Stimulated activated CD4-positive, alpha-beta T cell treated with anti-CD3 and anti-CD28 coated beads, Interleukin-2, amount 100 ng/mL, for 4 hours (primary cell): ENCODE measurements around the gene GPHA2.
A peak's percentile ranks its signal among the peaks of the same experiment; 100 is the strongest.
"Not testable (repeated sequence)": the region's sequence is repeated elsewhere in the genome, so short reads cannot be mapped to it uniquely, and the experiment has no call there.

Experiments
- DNase-seq: peaks from one replicate; pipeline ENCODE4 v3.0.0-alpha.2; 2020; ENCODE audit warnings: low read depth

Gene GPHA2, protein sequence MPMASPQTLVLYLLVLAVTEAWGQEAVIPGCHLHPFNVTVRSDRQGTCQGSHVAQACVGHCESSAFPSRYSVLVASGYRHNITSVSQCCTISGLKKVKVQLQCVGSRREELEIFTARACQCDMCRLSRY

DNA sequence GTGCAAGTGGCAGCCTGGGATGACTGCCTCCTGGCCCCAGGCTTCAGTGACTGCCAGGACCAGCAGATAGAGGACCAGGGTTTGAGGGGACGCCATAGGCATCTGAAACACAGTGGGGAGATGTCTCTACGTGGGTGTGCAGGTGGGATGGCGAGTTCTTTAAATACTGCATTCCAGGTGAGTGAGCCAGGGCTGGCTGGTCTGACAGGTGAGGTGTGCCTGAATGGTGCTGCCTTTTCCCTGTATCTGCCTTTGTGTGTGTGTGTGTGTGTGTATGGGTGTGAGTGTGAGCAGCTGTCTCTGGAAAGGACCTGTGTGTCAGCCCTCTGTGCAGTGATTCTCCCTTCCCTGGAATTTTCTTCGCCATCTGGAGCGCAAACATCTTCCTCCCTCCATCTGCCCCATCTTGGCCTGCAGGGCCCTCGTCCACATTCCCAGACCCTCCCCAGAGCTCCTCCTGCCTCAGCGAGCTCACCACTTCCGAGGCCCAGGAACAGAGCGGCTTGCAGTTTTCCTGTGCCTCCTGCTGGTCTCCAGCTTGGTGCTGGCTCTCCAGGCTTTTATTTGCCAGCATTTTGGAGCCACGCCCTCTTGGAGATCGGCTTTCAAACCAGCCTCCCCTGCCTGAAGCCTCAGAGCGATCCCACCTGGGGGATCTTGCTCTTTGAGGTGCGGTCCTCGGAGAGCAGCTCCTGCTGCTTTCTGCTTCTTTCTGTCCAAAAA lies at the start of gene GPHA2:
TSS of gene GPHA2 (minus strand) at position 535 of the 723 bp plus-strand sequence. CDS start at position 102, 433 bp downstream.
- DNase-seq: no peak

DNA sequence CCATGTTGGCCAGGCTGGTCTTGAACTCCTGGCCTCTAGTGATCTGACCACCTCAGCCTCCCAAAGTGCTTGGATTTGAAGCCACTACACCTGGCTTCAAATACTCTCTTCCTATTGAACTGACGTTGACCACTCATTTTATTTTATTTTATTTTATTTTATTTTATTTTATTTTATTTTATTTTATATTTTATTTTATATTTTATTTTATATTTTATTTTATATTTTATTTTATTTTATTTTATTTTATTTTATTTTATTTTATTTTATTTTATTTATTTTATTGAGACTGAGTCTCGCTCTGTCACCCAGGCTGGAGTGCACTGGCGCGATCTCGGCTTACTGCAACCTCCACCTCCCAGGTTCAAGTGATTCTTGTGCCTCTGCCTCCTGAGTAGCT lies 47.6 kb upstream of the GPHA2 start:
- DNase-seq: not testable (repeated sequence)

DNA sequence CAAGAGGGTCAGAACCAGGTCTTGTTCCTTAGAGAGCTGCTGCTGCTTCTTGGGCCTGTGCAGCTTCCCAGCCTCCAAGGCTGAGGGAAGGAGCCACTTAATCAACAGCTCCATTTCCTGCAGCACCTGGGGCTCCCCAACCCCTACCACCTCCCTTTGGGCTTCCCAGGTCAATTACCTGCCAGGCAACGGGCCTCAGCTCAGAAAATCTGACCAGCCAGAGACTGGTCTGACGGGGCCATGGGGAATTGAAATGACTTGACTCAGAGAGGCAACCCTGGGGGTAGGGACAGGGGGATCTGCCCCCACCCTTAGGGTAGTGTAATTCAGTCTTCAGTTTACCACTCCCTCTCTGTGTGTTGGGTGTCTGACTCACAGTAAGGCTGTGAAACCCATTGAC lies 41.0 kb upstream of the GPHA2 start:
- DNase-seq: no peak

DNA sequence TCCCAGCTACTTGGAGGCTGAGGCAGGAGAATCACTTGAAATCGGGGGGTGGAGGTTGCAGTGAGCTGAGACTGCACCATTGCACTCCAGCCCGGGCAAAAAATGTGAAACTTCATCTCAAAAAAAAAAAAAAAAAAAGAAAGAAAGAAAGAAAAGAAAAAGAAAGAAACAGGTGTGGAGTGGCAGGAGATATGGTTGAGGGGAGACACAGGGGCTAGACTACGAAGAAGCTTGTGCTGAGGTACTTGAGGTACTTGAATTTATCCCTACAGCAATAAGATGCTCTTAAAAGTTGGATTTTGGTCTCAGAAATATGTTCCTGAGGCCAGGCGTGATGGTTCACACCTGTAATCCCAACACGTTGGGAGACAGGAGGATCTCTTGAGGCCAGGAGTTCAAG lies 38.4 kb upstream of the GPHA2 start:
- no peak for DNase-seq

DNA sequence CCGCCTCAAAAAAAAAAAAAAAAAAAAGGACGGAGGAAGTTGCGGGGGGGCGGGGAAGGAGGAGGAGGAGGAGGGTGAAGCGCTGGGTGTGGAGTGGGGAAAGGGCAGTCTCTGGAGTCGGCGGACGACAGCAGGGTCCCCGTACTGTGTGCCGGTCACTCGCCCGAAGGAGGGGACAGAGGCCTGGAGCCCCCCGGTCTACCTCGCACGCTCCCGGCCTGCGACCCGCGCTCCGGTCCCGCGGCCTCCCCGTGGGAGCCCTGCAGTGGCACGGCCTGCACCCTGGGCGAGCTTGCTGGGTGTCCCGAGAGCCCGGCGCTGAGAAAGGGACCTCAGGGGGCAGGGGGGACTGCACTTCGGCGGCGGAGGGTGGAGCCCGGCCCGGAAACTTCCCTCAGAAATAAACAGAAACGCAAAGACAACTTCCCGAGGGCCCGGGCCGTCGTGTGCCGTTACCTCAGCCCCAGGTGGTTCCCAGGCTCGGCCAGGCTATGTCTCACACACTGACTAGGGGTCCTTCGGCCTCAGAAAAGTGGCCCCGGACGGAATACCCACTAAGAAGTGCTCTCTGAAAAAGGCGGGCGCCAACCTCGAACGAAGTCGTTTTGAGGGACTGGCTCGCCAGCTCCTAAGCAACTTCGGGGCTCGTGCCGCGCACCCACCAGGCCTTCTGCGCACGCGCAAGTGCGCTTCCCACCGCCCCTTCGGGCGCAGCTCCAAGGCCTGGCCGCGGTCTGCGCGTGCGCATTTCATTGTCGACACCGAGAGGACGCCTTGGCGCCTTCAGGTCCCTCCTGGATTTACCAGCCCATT lies 35.9 kb upstream of the GPHA2 start, which contains the start of gene MAJIN:
TSS of gene MAJIN (minus strand) at position 688 of the 813 bp plus-strand sequence. CDS start 12,703 bp downstream, outside the sequence.
- DNase-seq: peak; percentile 91

DNA sequence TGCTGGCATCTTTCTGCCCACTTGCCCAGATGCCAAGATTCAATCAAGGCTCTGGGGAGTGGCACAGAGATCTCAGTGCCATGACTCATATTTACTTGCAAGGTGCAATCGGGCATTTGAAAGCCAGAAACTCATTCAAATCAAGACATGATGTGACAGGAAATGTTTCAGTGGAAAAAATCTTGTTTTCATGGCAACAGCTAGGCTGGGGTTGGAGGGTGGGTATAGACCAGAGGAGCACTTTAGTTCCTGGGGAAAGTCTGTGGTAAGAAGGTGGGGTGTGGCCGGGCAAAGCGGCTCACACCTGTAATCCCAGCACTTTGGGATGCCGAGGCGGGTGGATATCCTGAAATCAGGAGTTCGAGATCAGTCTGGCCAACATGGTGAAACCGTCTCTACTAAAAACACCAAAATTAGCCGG lies 35.0 kb upstream of the GPHA2 start:
- peak; percentile 16 for DNase-seq

DNA sequence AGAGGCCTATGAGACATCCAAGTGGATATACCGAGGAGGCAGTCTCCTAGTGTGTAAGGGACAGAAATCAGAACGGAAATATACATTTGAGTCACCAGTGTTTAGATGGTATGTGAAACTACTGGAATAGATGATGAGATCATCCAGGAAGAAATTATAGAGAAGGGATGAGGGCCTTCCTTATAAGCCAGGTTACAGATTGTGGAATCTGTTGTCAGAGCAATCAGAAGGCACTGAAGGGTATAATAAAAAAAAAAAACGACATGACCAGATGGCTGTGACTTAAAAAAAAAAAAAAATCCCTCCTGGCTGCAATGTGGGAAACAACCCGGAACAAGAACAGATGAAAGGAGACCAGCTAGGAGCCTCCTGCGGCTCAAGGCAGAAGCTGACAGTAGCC lies 33.5 kb upstream of the GPHA2 start:
- no peak for DNase-seq

DNA sequence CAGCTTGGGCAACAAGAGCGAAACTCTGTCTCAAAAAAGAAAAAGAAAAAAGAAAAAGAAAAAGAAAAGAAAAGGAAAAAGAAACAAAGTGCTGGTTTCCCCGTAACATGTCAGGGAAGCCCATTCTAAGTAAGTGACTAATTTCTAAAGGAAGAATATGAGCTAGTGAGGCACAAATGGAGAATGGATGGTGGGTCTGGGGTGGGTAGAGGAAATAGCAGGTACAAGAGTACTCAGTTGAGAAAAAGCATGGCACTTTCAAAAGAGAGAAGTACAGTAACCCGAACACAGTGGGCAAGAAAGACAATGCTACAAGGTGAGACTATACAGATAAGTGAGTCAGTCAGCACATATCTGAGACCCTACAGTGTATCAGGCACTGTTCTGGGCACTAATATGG lies 31.7 kb upstream of the GPHA2 start:
- no peak for DNase-seq

DNA sequence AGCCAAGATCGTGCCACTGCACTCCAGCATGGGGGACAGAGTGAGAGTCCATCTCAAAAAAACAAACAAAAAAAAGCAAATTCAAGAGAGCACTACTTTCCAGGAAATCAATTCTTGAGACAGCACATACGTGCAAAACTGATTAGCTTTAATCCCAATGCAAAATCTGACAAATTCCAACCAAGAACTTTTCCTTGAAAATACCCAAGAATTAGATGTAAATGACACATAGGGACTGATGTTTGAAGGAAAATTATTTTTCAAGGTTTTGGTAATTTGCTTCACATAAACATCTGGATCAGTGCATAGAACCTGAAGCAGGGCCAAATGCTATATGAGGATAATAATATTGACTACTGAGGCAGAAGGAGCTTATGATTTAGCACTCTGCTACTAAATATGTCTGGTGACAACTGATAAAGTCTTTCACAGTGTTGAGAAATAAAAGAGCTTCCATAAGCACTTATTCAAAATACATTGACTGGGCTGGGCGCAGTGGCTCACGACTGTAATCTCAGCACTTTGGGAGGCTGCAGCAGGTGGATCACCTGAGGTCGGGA lies 27.5 kb upstream of the GPHA2 start:
- DNase-seq: no peak

DNA sequence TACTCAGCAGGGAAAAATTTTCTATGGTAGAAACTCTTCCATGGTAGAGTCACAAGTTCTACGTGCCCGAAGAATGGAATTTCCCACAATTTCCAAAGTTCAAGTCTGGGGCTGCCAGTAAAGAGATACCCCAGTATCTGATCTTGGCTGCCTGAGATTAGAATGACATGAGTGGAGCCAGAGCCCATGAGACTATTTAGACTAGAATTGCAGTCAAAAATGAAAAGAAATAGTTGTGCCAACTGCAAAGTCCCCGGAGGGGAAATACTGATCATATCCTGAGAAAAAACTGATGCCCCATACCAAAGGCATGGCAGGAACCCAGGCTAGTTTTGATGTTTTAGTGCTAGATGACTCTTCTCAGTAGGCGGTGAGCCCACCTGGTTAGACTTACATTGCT lies 25.0 kb upstream of the GPHA2 start:
- no peak for DNase-seq

DNA sequence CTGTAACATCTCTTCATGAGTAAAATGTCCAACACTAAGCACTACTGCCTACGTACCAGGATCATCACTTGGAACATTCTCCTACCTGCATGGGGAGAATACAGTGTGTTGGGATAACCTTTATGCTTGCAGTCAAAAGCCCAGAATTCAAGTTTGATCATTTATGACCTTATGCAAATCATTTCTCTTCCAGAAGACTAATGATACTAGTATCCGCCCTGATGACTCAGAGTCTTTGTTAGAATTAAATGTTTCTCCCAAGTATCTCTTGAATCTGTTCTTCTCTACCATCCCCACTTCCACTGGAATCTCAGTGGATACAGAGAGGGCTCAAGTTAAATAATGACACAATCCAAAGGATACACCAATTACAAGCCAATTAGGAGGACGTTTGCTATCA lies 23.8 kb upstream of the GPHA2 start:
- no peak for DNase-seq

DNA sequence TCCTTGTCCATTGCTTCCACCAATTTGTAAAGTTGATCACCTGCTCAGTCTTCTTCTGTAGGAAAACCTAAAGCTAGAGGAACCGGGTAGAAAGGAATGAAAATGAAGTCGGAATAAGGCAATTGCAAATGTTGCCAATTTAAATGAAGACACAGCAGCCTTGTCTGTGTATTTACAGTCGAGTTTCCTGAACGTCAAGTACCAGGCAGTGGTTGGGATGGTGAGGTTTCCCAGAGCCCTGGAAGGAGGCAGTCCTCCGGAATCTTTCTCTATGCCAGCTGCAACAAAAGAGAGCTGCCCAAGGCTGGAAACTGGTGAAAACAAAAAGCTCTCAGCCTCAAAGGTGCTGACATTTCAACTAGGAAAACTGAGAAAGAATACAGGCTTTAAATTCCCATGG lies 18.5 kb upstream of the GPHA2 start:
- no peak for DNase-seq

DNA sequence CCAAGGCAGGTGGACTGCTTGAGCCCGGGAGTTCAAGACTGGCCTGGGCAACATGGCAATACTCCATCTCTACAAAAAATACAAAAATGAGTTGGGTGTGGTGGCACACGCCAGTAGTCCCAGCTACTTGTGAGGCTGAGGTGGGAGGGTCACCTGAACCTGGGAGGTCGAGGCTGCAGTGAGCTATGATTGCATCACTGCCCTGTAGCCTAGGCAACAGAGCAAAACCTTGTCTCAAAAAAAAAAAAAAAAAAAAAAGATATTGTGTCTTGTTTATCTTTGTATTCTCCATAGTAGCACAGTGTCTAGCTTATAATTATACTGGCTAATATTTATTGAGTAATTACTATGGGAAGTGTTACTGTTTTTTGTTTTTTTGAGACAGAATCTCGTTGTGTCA lies 15.8 kb upstream of the GPHA2 start:
- DNase-seq: no peak

DNA sequence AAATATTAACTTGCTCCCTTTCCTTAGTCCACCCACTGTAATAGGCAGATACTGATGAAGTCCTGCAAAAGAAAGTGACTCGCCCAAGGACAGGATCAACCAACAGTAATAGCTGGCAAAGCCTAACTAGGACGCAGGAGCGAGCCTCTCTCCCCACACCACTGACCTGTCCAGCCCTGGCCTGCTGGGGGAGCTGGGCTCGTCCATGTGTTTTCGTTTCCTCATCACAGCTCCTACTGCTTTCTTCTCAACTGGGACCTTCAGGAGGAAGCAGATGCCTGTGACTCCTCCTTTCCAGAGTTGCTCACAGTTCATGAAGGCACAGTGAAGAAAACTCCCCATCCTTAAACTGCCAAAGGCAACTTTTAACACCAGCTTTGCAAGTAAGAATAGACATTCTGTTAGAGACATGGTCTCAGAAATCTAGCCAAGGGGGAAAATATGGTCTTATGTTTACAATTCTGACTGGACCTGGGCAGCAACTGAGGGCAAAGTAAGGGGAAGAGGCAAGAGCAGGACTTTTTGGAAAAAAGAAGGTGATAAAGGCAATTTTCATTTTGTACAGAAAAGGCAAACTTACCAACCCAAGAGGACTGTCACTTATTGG lies 11.6 kb upstream of the GPHA2 start:
- DNase-seq: no peak

DNA sequence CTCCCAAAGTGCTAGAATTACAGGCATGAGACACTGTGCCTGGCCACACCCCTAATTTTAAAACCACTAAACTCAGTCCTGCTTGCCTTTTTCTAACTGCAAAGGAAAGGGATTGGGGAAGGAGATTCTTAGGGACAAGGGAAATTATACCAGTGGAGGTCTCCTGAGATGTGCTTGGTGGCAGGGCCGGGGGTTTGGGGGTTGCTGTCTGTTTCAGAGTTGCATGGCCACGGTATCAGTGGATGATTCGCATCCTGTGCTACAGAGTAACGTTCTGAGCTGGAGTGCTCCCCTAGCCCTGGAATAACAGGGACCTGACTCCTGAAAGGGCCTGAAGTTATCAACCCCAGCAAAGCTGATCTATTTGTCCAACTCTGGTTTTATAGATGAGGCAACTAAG lies 846 bp upstream of the GPHA2 start:
- no peak for DNase-seq

DNA sequence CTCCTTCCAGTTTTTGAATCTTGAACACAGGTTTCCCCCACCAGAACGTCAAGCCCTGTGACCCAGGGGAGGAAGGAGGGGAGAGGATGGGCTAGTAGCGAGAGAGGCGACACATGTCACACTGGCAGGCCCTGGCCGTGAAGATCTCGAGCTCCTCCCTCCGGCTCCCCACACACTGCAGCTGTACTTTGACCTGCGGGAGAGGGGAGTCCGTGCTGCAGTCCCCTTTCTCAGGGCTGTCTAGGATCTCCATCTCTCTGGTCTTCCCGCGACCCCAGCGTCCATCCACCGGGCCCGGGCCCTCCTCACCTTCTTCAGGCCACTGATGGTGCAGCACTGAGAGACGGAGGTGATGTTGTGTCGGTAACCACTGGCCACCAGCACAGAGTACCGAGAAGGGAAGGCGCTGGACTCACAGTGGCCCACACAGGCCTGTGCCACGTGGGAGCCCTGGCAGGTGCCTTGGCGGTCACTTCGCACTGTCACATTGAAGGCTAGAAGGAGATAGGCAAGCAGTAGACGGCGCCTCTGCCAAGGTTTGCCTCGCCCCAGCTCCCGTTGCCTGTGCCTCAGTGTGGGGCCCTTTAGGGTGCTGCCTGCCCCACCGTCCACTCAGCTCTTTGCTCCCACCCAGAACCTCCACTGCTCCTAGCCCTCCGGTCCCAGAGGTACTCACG lies 873 bp downstream of the GPHA2 start:
- no peak for DNase-seq

DNA sequence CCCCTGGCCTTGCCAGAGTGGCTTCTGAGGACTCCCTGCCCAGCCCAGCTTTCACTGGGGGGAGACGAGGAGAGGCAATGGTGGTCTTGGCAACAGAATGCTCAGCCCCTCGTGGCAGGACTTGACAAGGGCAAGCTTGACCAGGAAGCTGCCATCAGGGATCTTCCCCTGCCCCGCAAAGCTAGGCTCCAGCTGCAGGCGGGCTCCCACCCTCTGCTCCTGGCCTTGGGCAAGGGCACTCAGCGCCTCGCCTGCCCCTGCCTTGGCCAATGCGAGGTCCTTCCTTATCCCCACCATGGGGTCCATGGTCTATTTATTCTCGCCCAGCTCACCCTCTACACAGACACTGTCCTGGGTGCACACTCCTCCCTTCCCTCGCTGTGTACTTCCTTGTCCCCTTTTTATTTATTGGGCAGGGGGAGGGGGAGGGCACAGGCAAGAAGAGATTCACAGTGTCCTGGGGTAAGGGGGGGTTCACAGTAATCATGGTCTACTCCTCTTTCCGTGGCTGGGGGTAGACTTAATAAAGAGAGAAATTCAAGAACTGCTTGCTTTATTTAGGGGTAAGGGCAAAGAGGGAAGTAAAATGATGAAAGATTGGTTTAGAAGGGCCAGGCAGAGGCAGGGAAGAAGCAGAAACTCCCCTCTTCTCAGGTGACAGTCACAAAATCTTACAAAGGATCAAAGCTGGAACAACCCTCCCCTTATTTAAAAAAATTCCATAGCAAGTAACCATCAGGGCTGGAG lies 1.6 kb downstream of the GPHA2 start:
- no peak for DNase-seq

DNA sequence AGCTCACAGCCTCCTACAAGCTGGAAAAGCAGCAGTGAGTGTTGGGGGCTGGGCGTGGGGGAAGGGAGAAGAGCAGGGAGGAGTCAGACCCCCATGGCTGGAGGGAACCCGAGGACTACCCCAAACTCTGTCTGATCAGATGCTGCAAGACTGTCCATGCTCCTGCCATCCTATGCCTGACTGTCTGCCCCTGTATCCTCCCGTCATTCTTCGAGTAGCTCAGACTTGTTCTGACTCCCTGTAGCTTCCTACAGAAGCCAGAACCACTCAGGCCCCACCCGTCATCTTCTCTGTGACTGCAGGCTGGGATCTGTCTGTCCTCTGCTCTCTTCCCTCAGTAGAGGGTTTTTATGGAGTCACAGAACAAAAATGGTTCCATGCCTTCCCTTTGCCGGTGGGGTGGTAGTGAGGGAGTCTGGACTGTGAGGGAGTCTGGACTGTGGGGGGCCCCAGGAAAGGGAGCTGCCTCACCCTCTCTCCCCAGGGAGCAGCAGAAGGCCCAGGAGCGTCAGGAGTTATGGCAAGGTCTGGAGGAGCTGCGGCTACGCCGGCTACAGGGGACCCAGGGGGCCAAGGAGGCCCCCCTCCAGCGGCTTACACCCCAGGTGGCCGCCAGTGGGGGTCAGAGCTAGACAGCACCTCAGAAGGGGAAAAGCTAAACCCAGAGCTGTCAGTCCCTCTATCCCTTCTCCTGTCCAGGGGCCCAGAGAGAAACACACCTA lies 2.3 kb downstream of the GPHA2 start:
- no peak for DNase-seq

DNA sequence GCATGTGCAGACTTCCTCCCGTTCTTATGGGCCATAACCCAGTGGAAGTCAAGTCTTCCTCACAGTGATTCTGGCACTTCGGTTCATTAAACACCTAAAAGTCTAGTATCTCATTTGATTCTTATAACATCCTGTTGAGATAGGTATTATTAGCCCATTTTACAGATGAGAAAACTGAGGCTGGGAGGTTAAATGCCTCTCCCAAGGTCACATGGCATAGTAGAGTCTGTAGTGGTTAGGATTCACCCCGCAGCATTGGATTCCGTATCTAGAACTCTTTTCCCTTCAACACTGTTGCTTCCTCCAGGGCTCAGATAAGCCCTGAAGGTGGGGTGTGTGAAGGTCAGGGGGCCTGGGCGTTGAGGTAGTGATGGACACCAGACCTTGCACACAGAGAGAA lies 3.4 kb downstream of the GPHA2 start:
- no peak for DNase-seq

DNA sequence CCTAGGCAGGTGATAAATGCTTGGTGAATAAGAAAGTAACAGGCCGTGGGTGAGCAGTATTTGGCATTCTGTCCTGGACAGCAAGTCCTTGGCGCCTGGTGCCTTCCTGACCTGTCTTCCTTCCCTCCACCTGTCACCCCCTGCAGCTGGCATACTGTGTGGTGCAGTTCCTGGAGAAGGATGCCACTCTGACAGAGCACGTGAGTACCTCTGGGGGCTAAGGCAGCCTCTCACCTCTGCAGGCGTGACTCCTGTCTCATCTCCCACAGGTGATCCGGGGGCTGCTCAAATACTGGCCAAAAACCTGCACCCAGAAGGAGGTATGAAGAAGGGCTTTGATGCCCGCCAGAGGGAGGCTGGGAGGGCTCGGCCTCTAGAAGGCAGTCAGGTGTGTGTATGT lies 4.4 kb downstream of the GPHA2 start:
- DNase-seq: no peak
